T-helper 2 cell treated with Interferon-gamma antibody and Interleukin-4, amounts not matched to agents 5 μg/mL and 100 μg/mL, for 36 hours (primary cell): ENCODE data around the gene MAGEL2.
"Not testable (repeated sequence)": the region's sequence is repeated elsewhere in the genome, so short reads cannot be mapped to it uniquely, and the experiment has no call there.

Experiments used
- DNase-seq: peaks from one replicate; pipeline ENCODE4 v3.0.0; 2021; ENCODE audit warnings: low spot score
- H3K27ac Mint-ChIP-seq: one replicate; pipeline ENCODE4 v1.8.0; 2021; ENCODE audit warnings: mild to moderate bottlenecking, mixed read lengths
- H3K27me3 Mint-ChIP-seq: one replicate; pipeline ENCODE4 v1.8.0; 2021; ENCODE audit warnings: low read depth, mixed read lengths
- H3K36me3 Mint-ChIP-seq: one replicate; pipeline ENCODE4 v1.8.0; 2021; ENCODE audit warnings: low read depth, mixed read lengths
- H3K4me1 Mint-ChIP-seq: one replicate; pipeline ENCODE4 v1.8.0; 2021; ENCODE audit warnings: low read depth, mixed read lengths
- H3K4me3 Mint-ChIP-seq: one replicate; pipeline ENCODE4 v1.8.0; 2022; ENCODE audit warnings: mild to moderate bottlenecking, moderate library complexity, mixed read lengths
- H3K9me3 Mint-ChIP-seq: one replicate; pipeline ENCODE4 v1.8.0; 2021; ENCODE audit warnings: mixed read lengths

MAGEL2 gene

DNA sequence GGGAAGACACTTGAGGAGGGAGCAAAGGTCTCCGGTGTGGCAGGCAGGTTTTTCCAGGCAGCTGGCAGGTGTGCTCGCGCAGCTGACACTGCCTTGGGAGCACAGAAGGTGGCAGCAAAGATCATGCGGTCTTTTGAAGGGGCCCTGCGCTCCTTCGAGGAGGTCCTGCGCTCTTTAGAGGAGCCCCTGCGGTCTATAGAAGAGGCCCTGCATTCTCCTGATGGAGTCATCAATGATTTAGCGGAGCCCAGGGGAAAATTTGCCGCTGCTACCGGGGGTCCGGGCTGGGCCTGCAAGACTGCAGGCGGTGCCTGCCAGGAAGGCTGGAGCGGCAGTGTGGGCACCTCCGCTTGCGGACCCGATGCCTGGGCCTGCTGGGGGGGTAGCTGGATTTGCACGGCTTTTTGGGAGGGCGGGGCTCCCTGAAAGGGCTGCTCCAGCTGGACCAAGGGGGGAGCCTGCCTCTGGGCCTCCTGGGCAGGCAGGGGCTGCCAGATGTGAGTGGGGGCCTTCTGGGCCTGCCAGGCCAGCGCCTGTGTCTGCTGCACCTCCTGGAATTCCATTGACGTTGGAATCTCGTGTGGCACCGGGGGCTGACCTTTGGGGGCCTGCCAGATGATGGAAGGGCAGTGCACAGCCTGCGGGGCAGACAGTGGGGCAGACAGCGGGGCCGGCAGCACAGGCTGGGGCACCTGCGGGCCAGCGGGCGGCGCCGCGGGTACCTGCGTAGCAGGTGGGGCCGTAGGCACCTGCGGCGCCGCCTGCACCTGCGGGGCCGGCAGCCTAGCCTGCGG, 2.1 kb downstream of the MAGEL2 start:
- Mint-ChIP-seq H3K27ac (no peak overlapping the region), H3K36me3 (no peaks in the 10 kb centered on the region), H3K27me3 (peaks cover 4% of the 10 kb centered on the region), H3K4me1 (no peaks in the 10 kb centered on the region), H3K4me3 (no peak overlapping the region), H3K9me3 (no peaks in the 10 kb centered on the region)
- DNase-seq, result no peak

DNA sequence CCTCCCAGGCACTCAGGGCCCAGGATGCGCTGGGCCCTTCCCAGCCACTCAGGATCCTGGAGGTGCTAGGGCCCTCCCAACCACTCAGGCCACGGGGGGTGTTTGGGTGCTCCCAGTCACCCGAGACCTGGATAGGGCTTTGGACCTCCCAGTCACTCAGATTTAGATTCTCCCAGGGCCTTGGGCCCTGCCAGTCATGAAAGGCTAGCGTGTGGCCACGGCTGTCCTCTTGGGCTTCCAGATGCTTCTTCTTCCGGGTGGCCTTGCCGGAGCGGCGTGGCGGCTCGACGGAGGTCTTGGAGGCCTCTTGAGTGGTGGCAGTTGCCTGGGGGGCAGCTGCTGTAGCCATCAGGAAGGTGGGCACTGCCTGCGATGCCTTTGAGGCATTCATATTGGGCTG, 2.8 kb downstream of the MAGEL2 start:
- Mint-ChIP-seq H3K27me3 (peaks cover 4% of the 10 kb centered on the region), H3K36me3 (no peaks in the 10 kb centered on the region), H3K27ac (no peak overlapping the region), H3K4me3 (no peak overlapping the region), H3K4me1 (no peaks in the 10 kb centered on the region), H3K9me3 (no peaks in the 10 kb centered on the region)
- no peak for DNase-seq

DNA sequence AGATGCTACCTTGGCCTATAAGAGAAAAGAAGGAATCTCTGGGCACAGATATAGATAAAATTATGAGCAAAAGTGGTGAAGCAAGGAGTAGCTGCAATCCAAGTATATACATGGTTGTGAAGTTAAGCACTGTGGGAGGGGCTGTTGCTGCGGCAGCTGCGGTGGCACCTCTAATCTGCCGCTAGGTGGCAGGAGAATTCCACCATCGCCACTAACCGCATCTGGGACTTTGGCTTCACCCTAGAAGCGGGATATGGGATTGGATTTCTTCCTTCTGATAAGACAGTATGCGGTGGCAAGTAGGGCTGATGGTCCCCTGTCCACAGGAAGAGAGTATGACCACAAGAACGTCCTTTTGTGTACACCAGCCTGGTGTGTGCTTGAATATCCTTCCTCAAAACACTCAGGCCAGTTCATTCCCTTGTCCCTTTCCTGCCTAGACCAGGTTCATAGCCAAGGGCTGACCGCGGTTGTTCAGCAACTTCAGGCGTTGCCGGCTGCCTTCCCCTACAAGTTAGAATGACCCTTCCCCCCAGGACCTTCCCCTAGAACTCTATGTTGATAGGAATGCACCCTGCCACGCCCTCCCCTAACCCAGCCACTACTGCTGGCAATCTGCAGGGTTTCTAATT, 5.1 kb downstream of the MAGEL2 start:
- peak; percentile 10 for DNase-seq
- no peaks in the 10 kb centered on the region for H3K36me3 Mint-ChIP-seq
- H3K27me3 Mint-ChIP-seq, result no peaks in the 10 kb centered on the region
- H3K4me1 Mint-ChIP-seq, result no peaks in the 10 kb centered on the region
- no peak overlapping the region for H3K27ac Mint-ChIP-seq
- no peaks in the 10 kb centered on the region for H3K9me3 Mint-ChIP-seq
- no peak overlapping the region for H3K4me3 Mint-ChIP-seq

DNA sequence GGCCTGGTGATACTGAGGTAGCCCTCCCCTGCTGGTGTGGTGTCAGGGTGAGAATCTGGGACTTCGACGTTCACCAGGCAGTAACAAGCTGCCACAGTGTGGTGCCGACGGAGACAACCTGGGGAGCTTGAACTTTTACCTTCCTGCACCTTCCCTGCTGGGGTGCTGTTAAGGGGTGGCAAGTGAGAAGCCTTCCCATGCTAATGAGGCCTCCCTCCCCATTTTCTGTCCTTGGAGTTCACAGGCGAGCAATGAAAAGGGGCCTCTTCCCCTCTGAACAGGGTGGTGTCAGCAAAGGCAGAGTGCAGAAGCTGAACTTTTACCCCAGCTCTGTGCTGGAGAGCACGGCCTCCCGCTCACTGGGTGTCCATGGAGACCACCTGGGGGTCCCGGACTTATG, 13.5 kb downstream of the MAGEL2 start:
- no peaks in the 10 kb centered on the region for H3K36me3 Mint-ChIP-seq
- DNase-seq, result no peak
- H3K27me3 Mint-ChIP-seq, result no peaks in the 10 kb centered on the region
- H3K27ac Mint-ChIP-seq, result no peak overlapping the region
- no peaks in the 10 kb centered on the region for H3K9me3 Mint-ChIP-seq
- H3K4me1 Mint-ChIP-seq, result no peaks in the 10 kb centered on the region
- H3K4me3 Mint-ChIP-seq, result no peak overlapping the region

DNA sequence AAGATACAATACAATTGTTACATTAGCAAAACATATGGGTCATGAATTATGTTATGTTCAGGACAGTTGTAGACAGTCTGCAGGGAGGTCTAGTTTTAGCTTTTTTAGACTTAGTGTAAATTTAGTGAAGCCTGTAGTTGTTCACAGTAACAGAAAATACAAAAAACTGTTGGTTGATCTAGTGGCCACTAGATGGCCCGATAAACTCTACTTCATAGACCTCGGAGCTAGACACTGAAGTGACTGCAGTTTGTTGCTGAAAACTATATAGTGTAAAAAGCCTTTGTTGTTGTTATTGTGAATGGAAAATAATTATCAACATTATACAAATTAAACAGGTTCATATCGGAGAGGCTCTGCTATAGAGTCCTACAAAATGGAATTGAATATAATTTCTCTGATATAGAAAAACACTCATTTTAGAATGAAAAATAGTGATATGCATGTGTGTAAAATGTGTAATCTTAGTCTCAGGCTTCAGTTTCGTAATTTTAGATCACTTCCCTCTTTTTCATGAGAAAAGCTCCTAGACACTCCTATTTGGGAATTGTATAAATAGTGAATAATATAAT, 18.3 kb downstream of the MAGEL2 start:
- Mint-ChIP-seq H3K27me3 (no peaks in the 10 kb centered on the region), H3K4me1 (no peaks in the 10 kb centered on the region), H3K4me3 (no peak overlapping the region), H3K9me3 (no peaks in the 10 kb centered on the region), H3K36me3 (no peaks in the 10 kb centered on the region), H3K27ac (no peak overlapping the region)
- DNase-seq, result no peak

DNA sequence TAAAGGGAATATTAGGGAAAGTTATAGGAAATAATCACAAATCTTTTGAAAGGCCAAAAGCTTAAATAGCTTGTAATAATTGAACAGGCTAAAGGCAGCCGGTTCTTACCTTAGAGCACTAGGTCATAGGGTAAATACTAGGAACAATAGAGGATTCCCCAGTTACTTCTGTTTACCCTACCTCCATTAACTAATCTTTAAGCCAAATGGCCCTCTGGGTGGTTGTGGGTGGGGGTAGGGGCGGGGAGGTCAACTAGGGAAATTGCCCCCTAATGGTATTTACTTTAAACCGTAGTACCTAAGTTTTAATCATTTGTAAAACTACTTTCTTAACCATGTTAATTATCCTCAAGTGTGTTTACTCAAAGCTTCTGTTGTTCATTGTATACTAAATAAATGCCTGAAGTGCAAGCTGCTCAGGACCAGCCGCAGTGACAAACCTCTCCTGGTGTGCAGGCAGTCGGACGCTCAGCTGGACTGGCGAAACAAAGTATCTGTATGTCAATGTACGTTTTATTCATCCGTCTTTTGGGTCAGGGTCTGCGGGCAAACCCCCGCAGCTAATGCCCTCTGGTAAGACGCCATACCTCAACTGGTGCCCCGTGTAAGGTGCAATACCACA, 18.9 kb downstream of the MAGEL2 start:
- no peak for DNase-seq
- Mint-ChIP-seq H3K27ac (no peak overlapping the region), H3K27me3 (no peaks in the 10 kb centered on the region), H3K4me1 (no peaks in the 10 kb centered on the region), H3K9me3 (no peaks in the 10 kb centered on the region), H3K36me3 (no peaks in the 10 kb centered on the region), H3K4me3 (no peak overlapping the region)

DNA sequence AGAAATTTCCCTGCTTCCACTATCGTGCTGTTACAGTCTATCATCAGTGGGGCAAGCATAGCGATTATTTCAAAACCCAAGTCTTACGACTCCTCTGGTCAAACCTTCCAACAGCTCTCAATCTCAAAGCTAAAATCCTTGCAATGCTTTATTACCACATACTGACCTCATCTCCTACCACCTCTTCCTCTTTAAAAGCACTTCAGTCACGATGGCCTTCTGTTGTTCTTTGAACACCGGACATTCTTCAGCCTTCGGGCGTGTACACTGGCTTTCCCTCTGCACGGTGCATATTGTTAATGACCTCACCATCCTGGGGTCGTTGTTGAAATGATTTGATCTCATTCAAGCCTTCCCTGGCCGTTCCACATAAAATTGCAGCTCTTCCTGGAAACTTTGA, 31.1 kb downstream of the MAGEL2 start:
- H3K36me3 Mint-ChIP-seq, result peaks cover 1% of the 10 kb centered on the region
- H3K27me3 Mint-ChIP-seq, result no peaks in the 10 kb centered on the region
- H3K4me1 Mint-ChIP-seq, result no peaks in the 10 kb centered on the region
- peaks cover 15% of the 10 kb centered on the region for H3K9me3 Mint-ChIP-seq
- no peak overlapping the region for H3K4me3 Mint-ChIP-seq
- no peak for DNase-seq
- no peak overlapping the region for H3K27ac Mint-ChIP-seq

DNA sequence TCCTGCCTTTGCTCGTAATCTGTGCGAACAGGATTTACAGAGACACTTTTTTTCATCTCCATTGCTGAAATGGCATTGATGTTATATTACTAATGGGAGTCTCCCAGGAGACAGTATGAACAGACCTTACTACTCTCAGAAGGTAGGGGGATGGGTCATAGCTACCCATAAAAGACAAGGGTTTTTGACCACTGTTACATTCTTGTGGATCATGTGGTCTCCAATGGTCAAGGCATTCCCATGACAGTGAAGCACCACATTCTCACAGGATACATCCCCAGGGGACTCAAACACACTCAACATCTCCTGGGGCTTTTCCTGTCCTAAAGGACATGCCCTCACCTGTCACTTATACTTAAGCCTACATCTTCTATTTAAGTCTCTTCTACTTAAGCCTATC, 41.4 kb downstream of the MAGEL2 start:
- no peak overlapping the region for H3K27ac Mint-ChIP-seq
- H3K4me3 Mint-ChIP-seq, result no peak overlapping the region
- H3K36me3 Mint-ChIP-seq, result no peaks in the 10 kb centered on the region
- DNase-seq, result no peak
- H3K4me1 Mint-ChIP-seq, result no peaks in the 10 kb centered on the region
- H3K9me3 Mint-ChIP-seq, result peaks cover 26% of the 10 kb centered on the region
- H3K27me3 Mint-ChIP-seq, result no peaks in the 10 kb centered on the region

DNA sequence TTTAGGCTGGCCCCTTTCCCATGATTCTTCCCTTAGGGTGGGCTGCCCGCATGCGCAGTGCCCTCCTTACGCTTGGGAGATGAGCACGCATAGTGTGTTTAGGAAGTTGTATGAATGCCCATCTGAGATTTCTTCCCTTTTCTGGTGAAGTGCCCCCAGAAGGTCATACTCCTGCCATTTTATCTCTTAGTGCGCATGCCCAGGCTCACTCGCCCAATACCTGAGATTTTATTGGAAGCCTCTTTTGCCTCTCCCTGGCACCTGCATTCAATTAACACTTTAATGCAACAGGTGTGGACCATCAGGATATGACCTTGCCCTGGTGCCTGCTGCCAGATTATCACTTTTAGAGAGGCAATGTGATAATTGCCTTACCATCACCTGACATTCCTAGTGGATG, 45.5 kb downstream of the MAGEL2 start:
- Mint-ChIP-seq H3K4me1 (no peaks in the 10 kb centered on the region), H3K9me3 (peaks cover 21% of the 10 kb centered on the region), H3K27ac (no peak overlapping the region), H3K36me3 (no peaks in the 10 kb centered on the region), H3K27me3 (no peaks in the 10 kb centered on the region), H3K4me3 (no peak overlapping the region)
- no peak for DNase-seq

DNA sequence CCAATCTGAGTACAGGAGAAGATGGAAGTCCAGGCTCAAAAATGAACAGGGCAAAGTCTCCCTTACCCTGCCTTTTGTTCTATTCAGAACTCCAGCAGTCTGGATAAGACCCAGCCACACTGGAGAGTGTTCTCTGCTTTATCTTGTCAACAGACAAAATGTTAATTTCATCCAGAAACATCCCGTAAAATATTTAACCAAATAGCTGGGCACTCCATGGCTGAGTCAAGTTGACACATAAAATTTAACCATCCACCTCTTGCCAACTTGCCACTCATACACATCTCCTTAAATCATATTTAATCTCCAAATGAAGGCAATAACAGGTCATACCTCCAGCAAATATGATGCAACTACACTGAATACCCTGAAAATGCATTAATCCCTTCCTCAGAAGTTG, 48.6 kb downstream of the MAGEL2 start:
- H3K27me3 Mint-ChIP-seq, result no peaks in the 10 kb centered on the region
- H3K9me3 Mint-ChIP-seq, result peaks cover 21% of the 10 kb centered on the region
- no peak overlapping the region for H3K27ac Mint-ChIP-seq
- H3K36me3 Mint-ChIP-seq, result no peaks in the 10 kb centered on the region
- no peak for DNase-seq
- no peaks in the 10 kb centered on the region for H3K4me1 Mint-ChIP-seq
- no peak overlapping the region for H3K4me3 Mint-ChIP-seq

DNA sequence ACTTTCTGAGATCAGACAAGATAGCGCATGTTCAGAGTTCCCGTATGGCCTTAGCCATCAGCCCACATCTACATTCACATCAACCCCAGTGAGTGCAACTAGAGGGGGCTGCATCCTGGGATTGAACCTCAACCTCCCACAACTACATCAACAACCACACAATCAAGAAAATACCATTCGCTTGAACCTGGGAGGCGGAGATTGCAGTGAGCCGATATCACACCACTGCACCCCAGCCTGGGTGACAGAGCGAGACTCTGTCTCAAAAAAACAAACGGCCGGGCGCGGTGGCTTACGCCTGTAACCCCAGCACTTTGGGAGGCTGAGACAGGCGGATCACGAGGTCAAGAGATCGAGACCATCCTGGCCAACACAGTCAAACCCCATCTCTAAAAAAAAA, 50.4 kb downstream of the MAGEL2 start:
- not testable (repeated sequence) for H3K36me3 Mint-ChIP-seq, H3K27me3 Mint-ChIP-seq, H3K9me3 Mint-ChIP-seq, DNase-seq, H3K4me1 Mint-ChIP-seq, H3K27ac Mint-ChIP-seq, H3K4me3 Mint-ChIP-seq

DNA sequence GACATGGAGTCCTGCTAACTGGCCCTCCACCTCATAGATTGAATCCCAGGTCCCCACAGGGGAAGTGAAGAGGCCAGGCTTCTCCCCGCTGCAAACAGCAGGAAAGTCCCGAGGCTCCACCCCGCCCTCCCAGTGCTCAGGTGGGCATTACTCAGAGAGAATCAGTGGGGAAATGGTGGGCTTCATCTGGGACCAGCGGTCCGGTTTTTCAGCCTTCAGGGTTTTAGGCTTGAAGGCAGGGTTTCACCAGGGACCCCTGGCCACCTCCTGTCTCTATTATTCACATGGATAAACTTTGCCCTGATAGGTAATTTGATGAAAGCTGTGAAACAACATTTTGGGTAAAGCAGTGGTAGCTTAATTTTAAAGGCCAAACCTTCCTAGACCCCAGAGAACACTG, 50.9 kb downstream of the MAGEL2 start:
- peaks cover 2% of the 10 kb centered on the region for H3K9me3 Mint-ChIP-seq
- H3K4me1 Mint-ChIP-seq, result no peaks in the 10 kb centered on the region
- no peaks in the 10 kb centered on the region for H3K36me3 Mint-ChIP-seq
- H3K4me3 Mint-ChIP-seq, result no peak overlapping the region
- no peak overlapping the region for H3K27ac Mint-ChIP-seq
- DNase-seq, result no peak
- no peaks in the 10 kb centered on the region for H3K27me3 Mint-ChIP-seq

DNA sequence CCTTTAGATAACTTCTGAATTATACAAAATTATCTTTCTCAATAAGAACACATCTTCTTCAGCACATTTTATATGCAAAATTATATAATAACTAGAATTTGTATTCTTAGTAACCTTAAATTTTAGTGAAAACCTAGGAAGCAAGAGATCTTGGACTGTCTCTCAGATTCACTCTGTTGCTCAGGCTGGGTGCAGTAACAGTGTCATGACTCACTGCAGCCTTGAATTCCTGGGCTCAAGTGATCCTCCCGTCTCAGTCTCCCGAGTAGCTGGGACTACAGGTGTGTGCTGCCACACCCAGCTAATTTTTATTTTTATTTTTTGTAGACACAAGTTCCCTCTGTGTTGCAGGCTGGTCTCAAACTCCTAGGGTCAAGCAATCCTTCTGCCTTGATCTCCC, 52.3 kb downstream of the MAGEL2 start:
- Mint-ChIP-seq H3K36me3 (no peaks in the 10 kb centered on the region), H3K9me3 (no peaks in the 10 kb centered on the region), H3K4me1 (no peaks in the 10 kb centered on the region), H3K4me3 (no peak overlapping the region), H3K27me3 (no peaks in the 10 kb centered on the region), H3K27ac (no peak overlapping the region)
- DNase-seq, result no peak

DNA sequence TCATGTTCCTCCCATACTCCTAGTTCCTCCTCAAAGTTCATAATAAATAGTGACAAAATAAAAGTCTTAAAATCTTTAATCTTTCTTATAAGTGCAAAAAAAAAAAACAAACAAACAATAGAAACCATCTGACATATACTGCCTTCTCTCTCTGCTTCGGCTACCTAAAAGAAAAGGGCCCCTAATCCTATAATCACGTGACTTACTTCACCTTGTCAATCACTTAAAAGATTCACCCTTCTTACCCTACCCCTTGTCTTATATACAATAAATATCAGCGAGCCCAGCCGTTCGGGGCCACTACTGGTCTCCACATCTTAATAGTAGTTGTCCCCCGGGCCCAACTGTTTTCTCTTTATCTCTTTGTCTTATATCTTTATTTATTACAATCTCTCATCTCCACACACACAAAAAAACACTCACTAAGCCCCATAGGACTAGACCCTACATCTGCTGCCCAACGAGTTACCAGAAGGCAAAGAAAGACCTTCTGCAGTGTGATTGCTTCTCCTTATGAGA, 53.4 kb downstream of the MAGEL2 start:
- Mint-ChIP-seq H3K9me3 (no peaks in the 10 kb centered on the region), H3K36me3 (no peaks in the 10 kb centered on the region), H3K4me3 (no peak overlapping the region), H3K4me1 (no peaks in the 10 kb centered on the region), H3K27ac (no peak overlapping the region), H3K27me3 (no peaks in the 10 kb centered on the region)
- no peak for DNase-seq
